VCaP (cell line): Measurements from ENCODE around the gene WDPCP.

Experiments used
- H3K27ac ChIP-seq: fragments of 450-650 bp; 2 replicates; pipeline ENCODE4 v1.5.1; 2017
- TF ChIP-seq, protein P1 (sequence below): fragments of 450-650 bp; conservative IDR thresholded peaks from 2 replicates; pipeline ENCODE4 v1.5.1; 2017; ENCODE audit warnings: mild to moderate bottlenecking, moderate library complexity

WDPCP gene

DNA sequence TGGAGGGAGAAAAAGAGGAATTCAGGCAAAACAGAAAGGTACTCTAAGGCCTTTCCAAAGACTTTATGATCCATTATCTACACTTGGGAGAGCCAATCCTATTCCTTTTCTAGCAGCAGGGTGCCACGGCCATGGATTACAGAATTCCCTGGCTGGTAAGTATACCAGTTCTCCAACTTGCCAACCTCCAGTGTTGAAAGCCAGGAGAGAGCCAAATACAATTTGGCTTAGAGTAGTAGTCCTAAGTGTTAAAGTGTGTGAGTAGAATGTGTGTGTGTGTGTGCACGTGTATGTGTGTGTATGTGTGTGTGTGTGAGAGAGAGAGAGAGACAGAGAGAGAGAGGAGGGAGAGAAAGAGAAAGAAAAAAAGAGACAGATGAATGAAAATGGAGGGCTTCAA, 43.3 kb downstream of the WDPCP start:
- TF ChIP-seq, protein P1, sequence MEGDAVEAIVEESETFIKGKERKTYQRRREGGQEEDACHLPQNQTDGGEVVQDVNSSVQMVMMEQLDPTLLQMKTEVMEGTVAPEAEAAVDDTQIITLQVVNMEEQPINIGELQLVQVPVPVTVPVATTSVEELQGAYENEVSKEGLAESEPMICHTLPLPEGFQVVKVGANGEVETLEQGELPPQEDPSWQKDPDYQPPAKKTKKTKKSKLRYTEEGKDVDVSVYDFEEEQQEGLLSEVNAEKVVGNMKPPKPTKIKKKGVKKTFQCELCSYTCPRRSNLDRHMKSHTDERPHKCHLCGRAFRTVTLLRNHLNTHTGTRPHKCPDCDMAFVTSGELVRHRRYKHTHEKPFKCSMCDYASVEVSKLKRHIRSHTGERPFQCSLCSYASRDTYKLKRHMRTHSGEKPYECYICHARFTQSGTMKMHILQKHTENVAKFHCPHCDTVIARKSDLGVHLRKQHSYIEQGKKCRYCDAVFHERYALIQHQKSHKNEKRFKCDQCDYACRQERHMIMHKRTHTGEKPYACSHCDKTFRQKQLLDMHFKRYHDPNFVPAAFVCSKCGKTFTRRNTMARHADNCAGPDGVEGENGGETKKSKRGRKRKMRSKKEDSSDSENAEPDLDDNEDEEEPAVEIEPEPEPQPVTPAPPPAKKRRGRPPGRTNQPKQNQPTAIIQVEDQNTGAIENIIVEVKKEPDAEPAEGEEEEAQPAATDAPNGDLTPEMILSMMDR, result no peak
- no peak overlapping the region for H3K27ac ChIP-seq

DNA sequence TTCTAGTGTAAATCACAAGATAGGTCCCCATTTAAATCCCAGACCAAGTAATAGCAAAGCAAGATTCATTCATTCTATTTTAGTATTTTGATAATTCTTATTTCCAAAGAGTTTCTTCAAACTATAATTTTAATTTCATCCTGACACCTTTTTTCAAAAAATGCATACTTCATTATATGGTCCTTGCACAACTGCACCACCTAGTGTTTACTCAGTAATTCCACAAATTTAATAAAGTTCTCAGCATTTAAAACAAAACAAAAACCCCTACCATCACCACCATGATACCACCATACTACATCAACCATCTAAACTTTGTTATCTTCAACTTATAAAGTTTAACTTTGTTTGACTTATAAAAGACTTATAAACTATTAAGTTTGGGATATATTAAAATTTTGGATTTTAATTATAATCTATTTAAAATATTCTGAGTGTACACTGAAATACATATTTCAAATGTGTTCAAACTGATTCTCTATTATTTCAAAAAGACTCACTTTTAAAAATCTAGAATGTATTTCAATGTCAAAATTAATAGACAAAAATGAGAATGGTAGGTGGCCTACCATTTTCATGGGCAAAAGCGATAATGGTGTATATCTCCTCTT, 44.2 kb downstream of the WDPCP start:
- H3K27ac ChIP-seq, result no peak overlapping the region
- TF ChIP-seq, protein P1, result peak; percentile 75

DNA sequence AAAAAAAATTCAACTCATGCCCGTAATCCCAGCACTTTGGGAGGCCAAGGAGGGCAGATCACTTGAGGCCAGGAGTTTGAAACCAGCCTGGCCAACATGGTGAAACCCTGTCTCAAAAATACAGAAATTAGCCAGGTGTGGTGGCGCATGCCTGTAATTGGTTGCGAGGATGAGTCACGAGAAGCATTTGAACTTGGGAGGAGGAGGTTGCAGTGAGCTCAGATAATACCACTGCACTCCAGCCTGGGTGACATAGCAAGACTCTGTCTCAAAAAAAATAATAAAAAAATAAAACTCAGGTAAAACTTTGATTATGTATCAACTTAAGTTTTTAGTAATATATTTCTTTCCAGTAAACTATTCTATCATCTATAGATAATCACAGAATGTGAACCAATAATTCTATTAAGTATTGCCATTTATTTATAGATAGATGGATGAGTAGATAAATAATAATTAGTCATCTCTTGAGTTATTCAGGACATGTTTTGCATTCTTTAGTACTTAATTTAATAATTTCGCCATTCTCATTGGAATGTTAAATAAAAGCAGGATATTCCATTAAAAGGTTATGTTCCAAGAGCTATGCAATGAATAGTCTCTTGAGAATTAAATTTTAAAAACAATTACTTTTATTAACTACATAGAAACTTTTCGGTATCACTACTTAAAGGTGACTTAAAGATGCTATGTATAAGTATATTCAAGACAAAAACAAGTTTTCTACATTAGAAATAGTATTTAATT, 48.7 kb downstream of the WDPCP start:
- TF ChIP-seq, protein P1, result no peak
- H3K27ac ChIP-seq, result no peak overlapping the region

DNA sequence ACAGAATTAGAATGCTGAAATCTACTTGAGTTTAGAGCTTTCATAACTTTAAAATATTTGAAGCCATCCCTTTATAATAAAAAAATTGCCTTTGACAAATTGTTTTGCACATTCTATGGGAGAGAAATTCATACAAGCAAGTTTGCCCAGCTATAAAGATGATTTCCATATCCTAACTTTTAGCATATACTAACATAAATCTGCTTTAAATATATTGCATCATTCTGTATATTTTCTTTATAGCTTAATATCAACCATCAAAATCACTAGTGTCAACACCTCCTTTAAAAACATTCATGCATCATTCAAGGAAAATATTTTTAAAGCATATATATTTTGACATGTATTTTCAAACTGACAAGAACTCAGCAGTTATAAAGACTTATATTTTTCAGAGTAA, 49.9 kb downstream of the WDPCP start:
- TF ChIP-seq, protein P1, result no peak
- H3K27ac ChIP-seq, result no peak overlapping the region

DNA sequence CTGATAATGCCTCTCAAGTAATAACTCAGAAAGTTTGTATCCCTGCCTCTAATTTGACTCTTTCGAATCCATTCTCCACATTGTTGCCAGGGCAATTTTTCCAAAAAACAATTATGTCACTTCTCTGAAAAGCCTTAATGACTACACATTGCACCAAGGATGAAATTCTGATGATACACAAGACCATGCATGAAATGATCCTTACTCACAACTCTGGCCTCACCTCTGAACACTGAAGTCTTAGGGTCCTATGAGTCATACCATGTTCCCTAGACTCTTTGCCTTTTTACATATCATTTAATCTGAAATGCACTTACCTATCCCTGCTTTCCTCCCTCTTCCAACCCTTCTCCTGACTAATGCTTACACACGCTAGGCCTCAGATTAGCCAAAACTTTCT, 51.0 kb downstream of the WDPCP start:
- no peak overlapping the region for H3K27ac ChIP-seq
- TF ChIP-seq, protein P1, result no peak

DNA sequence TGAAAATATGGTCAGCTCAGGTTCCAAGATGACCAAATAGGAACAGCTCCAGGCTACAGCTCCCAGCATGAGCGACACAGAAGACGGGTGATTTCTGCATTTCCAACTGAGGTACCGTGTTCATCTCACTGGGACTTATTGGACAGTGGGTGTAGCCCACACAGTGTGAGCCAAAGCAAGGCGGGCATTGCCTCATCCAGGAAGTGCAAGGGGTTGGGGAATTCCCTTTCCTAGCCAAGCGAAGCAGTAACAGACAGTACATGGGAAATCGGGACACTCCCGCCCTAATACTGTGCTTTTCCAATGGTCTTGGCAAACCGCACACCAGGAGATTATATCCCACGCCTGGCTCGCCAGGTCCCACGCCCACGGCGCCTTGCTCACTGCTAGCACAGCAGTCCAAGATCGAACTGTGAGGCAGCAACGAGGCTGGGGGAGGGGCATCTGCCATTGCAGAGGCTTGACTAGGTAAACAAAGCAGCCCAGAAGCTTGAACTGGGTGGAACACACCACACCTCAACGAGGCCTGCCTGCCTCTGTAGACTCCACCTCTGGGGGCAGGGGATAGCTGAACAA, 57.5 kb downstream of the WDPCP start:
- TF ChIP-seq, protein P1, result no peak
- no peak overlapping the region for H3K27ac ChIP-seq

DNA sequence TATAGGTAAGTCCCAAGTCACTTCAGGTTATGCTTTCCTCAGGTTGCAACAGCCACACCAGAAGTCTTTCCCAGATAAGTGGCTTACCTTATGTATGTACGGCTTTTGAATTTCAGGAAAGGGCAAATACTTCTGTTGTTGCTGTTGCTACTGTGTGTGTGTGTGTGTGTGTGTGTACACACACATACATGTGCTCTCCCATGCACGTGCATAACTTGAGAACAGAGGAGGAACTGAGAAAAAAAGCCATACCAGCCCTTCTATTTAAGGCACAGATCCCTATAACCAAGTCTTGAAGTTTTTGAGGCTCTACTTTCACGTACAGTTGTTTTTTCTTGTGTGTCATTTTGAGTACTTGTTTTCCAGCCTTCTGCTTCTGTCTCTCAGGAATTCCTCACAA, 62.4 kb downstream of the WDPCP start:
- no peak overlapping the region for H3K27ac ChIP-seq
- TF ChIP-seq, protein P1, result no peak
